ENCODE measurements around the gene BBX. TPM values are rescaled to one million over a fixed set of nuclear protein-coding genes. Genes with fewer than 3 reads are reported as not detected.

BBX gene
- total and polyA plus RNA-seq, 2 of the 4 experiments (the other 2 are of a cell fraction) = 13.6 to 107 TPM

- Histone ChIP-seq H2BK120ac (ENCODE audit: low read depth, low read length) (peak overlapping the region; percentile 10; the same call in 1 of the 2 replicates), H2AK9ac (replicated peaks; ENCODE audit: low read depth, low read length, poor library complexity) (no peak overlapping the region), H3K4me2 (ENCODE audit: low read depth, low read length) (0 out of 2 replicates have a peak overlapping the region, but pooled peaks have one; percentile 11), H3K9ac (ENCODE audit: low read depth, low read length) (no peak overlapping the region), H3K9me3 (ENCODE audit: control insufficient read depth, insufficient read depth, low read length) (no peaks in the 10 kb centered on the region), H2AK5ac (ENCODE audit: low read depth, low read length) (no peak overlapping the region), H3K23ac (ENCODE audit: low read depth, low read length) (no peak overlapping the region), H3K4me1 (ENCODE audit: control insufficient read depth, insufficient read depth, low read length) (peaks cover 2% of the 10 kb centered on the region), H4K5ac (ENCODE audit: low read depth, low read length) (no peak overlapping the region), H3K56ac (ENCODE audit: extremely low read depth, insufficient read depth, low read length) (no peak overlapping the region), H3K79me1 (ENCODE audit: low read depth in 1 of 2, low read length in 2 of 2) (no peaks in the 10 kb centered on the region), H3K18ac (ENCODE audit: low read depth, low read length) (no peak overlapping the region; the same call in 1 of the 2 replicates), H4K8ac (ENCODE audit: low read depth in 2 of 2, low read length in 2 of 2) (no peak overlapping the region), H2AFZ (replicated peaks; ENCODE audit: low read length, poor library complexity) (no peak overlapping the region), H3K27me3 (ENCODE audit: control insufficient read depth, insufficient read depth, low read length) (no peaks in the 10 kb centered on the region), H3K27ac (ENCODE audit: insufficient read depth, low read length) (no peak overlapping the region), H4K20me1 (ENCODE audit: insufficient read depth, low read length) (no peaks in the 10 kb centered on the region), H3K4me3 (ENCODE audit: insufficient read depth, low read depth, low read length) (no peak overlapping the region), H4K91ac (ENCODE audit: insufficient read depth, low read depth, low read length) (no peak overlapping the region; the same call in 1 of the 2 replicates), H2BK5ac (ENCODE audit: low read depth, low read length, poor library complexity, severe bottlenecking) (peak overlapping the region; percentile 42), H3K4ac (ENCODE audit: low read depth, low read length) (no peak overlapping the region; the same call in 1 of the 2 replicates), H3K14ac (replicated peaks; ENCODE audit: low read depth, low read length) (no peak overlapping the region), H2BK20ac (ENCODE audit: low read depth, low read length) (no peak overlapping the region), H2BK15ac (ENCODE audit: low read depth, low read length) (no peak overlapping the region), H3K36me3 (ENCODE audit: control insufficient read depth, insufficient read depth, low read length) (peaks cover 23% of the 10 kb centered on the region), H3K9me1 (ENCODE audit: insufficient read depth, low read length) (peaks cover 4% of the 10 kb centered on the region; the same call in 1 of the 2 replicates)
- CTCF ChIA-PET = no interaction called here
- BruUV-seq (replicated peaks) = no TSS peak
- ATAC-seq (ENCODE audit: low read depth) = peak; percentile 58
- peak; percentile 43 for DNase-seq
- in situ Hi-C loops (cut with MboI; ENCODE audit: low sequenced_read_pairs) = no loop called here
- dilution Hi-C loops (cut with HindIII; ENCODE audit: low sequenced_read_pairs, unreplicated experiment) = no loop called here
- WGBS, 2 experiments (ENCODE audit: extremely low coverage in 2 of 2, insufficient read length in 1 of 2) = no CpG with 5 or more reads among the region's 3 CpGs
- no peak for TF ChIP-seq BHLHE40 (IDR thresholded peaks at IDR 0.05; ENCODE audit: low read depth, low read length)
- TF ChIP-seq CEBPB (IDR thresholded peaks at IDR 0.05; ENCODE audit: low read depth, low read length) = no peak
- TF ChIP-seq NFE2L2 (IDR thresholded peaks at IDR 0.05; ENCODE audit: low read depth, low read length) = no peak
- POLR2A ChIA-PET (ENCODE audit: unreplicated experiment) = no interaction called here
- intact Hi-C loops (cut with micrococcal nuclease) = no loop called here
These were observed 275.6 kb downstream of the BBX start for GRCh38 chr3:107798381-107798780.

Data from IMR-90 (cell line).